Measurements from ENCODE around the gene UHRF2.

- TF ChIP-seq CTCF (IDR thresholded peaks at IDR 0.05) (no peak), EP300 (IDR thresholded peaks at IDR 0.05) (no peak), POLR2AphosphoS5 (IDR thresholded peaks at IDR 0.05) (no peak)
These were observed 27.4 kb downstream of the UHRF2 start for GRCh38 chr9:6440405-6440804.

Data from gastroesophageal sphincter (tissue), 3 donors.